Esophagus muscularis mucosa (tissue), 4 donors: ENCODE results near the gene MYBPC2. TPM values are rescaled to one million over a fixed set of nuclear protein-coding genes. Genes with fewer than 3 reads are reported as not detected.
A peak's percentile ranks its signal among the peaks of the same experiment; 100 is the strongest.

Experiments used
- DNase-seq: peaks from one replicate; pipeline ENCODE4 v3.0.0-alpha.2; 2017; ENCODE audit errors: extremely low spot score
- H3K27ac ChIP-seq, 4 donors: fragments of 200-600 bp; sonication (generic); replicated peaks in 1 of 4; 1 replicate in 3 of 4; 2 replicates in 1 of 4; pipeline ENCODE4 v1.5.1; 2016 to 2019; ENCODE audit warnings: mild to moderate bottlenecking in 1 of 4
- H3K27me3 ChIP-seq, 4 donors: fragments of 200-600 bp; sonication (generic); one replicate each; pipeline versions ENCODE4 v1.5.1 to v1.6.0; 2016 to 2019
- H3K36me3 ChIP-seq, 4 donors: fragments of 200-600 bp; sonication (generic); one replicate each; pipeline ENCODE4 v1.5.1; 2016 to 2019
- H3K4me1 ChIP-seq, 4 donors: fragments of 200-600 bp; sonication (generic); one replicate each; pipeline ENCODE4 v1.5.1; 2016 to 2019
- H3K4me3 ChIP-seq, 4 donors: fragments of 200-600 bp; sonication (generic); 1 replicate in 2 of 4; 2 replicates in 2 of 4; pipeline ENCODE4 v1.5.1; 2016 to 2019; ENCODE audit warnings: mild to moderate bottlenecking in 4 of 4, moderate library complexity in 1 of 4
- H3K9me3 ChIP-seq, 4 donors: fragments of 200-600 bp; sonication (generic); 1 replicate in 3 of 4; 2 replicates in 1 of 4; pipeline ENCODE4 v1.5.1; 2016 to 2019
- EP300 ChIP-seq: sonication (generic); formaldehyde crosslinking; IDR thresholded peaks from one replicate; pipeline ENCODE4 v1.6.1; 2017; ENCODE audit warnings: antibody characterized with exemption
- POLR2A ChIP-seq: fragments of 450-650 bp; IDR thresholded peaks from one replicate; pipeline ENCODE4 v1.6.1; 2017; ENCODE audit warnings: antibody characterized with exemption, moderate library complexity, mild to moderate bottlenecking, low read depth
- POLR2AphosphoS5 ChIP-seq, 2 donors: sonication (generic); formaldehyde crosslinking; IDR thresholded peaks; one replicate each; pipeline ENCODE4 v1.6.1; 2017; ENCODE audit warnings: antibody characterized with exemption in 2 of 2
- WGBS: methylation state at CpG from one replicate; pipeline ENCODE4 v1.1.5; 2018; 5-methylcytosine and 5-hydroxymethylcytosine counted together
- intact Hi-C: fragments of 100-400 bp; cut with DNase I; formaldehyde crosslinking; loops from one replicate; pipeline ENCODE4 v1.15.1; 2023
- total RNA-seq, 4 donors: library from RNA; depleted of rRNA; stranded (reverse); fragments of >200 nt; gene quantifications; one replicate each; pipeline versions ENCODE4 v1.1.0 to v1.2.1, GENCODE V29; 2016
- TF ChIP-seq, protein P1 (sequence below), 3 experiments: fragments of 200-600 bp in 2 of 3; fragments of 450-650 bp in 1 of 3; sonication (generic) in 2 of 3; IDR thresholded peaks; one replicate each; pipeline ENCODE4 v1.5.1; 2017 to 2019; ENCODE audit warnings: antibody characterized with exemption in 3 of 3, mild to moderate bottlenecking in 2 of 3, moderate library complexity in 1 of 3

Gene MYBPC2
- total RNA-seq, 4 donors from 2014 or later: not detected

DNA sequence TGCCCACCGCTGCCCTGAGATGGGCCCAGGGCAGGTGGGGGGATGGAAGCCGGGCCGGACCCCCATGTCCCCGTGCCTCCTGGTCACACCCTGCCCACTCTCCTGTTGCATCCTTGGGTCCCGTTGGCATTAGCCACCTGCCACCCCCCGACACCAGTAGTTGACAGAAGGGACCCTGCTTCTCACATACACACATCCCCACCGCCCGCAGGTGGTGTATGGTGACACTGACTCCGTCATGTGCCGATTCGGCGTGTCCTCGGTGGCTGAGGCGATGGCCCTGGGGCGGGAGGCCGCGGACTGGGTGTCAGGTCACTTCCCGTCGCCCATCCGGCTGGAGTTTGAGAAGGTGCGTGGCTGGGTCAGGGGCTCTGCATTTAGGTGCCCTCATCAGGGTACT lies 19.2 kb upstream of the MYBPC2 start:
- DNase-seq: no peak
- peaks cover 0 to 40% (median 23%) of the 10 kb centered on the region in 4 donors for H3K36me3 ChIP-seq
- intact Hi-C loops: loop anchor here (5.0 kb wide), 1 partner anchor 46 kb away; the partner anchor contains the start of gene NAPSA
- no peaks in the 10 kb centered on the region for H3K9me3 ChIP-seq
- 95% methylated on average over 7 of the region's 21 CpGs for WGBS
- H3K4me3 ChIP-seq: no peak overlapping the region
- peaks cover under 1 to 14% (median 7%) of the 10 kb centered on the region in 4 donors for H3K4me1 ChIP-seq
- TF ChIP-seq POLR2AphosphoS5 (IDR thresholded peaks at IDR 0.05): no peak
- TF ChIP-seq EP300: no peak
- no peak for TF ChIP-seq POLR2A
- peaks cover 0 to 24% (median 12%) of the 10 kb centered on the region in 4 donors for H3K27me3 ChIP-seq
- H3K27ac ChIP-seq: no peak overlapping the region

DNA sequence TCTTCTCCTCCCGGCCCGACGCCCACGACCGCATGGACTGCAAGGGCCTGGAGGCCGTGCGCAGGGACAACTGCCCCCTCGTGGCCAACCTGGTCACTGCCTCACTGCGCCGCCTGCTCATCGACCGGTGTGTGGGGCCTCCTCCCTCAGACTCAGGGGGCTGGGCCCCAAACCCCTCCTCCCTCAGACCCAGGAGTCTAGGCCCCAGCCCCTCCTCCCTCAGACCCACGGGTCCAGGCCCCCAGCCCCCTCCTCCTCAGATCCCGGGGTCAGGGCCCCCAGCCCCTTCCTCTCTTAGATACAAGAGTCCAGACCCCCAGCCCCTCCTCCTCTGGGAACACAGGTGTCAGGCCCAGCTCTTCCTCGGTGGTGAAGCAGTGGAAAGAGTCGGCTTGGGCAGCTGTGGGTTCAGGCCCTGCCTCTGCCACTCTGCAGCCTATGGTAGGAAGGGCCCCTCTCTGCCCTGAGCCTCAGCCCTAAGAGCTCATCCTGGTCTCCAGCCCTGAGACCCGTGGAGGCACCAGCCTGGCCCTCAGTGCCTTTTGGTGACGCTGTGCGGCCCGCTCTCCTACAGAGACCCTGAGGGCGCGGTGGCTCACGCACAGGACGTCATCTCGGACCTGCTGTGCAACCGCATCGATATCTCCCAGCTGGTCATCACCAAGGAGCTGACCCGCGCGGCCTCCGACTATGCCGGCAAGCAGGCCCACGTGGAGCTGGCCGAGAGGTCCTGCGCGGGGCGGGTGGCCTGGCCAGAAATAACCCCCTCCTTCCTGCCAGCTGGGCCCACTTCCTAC lies 17.6 kb upstream of the MYBPC2 start:
- Histone ChIP-seq H3K9me3 (no peaks in the 10 kb centered on the region), H3K27me3 (peaks cover 0 to 40% (median 27%) of the 10 kb centered on the region in 4 donors), H3K27ac (no peak overlapping the region), H3K4me1 (peaks cover 4 to 22% (median 13%) of the 10 kb centered on the region in 4 donors), H3K36me3 (peaks cover 0 to 25% (median 8%) of the 10 kb centered on the region in 4 donors), H3K4me3 (no peak overlapping the region)
- no peak for TF ChIP-seq POLR2A
- no peak for TF ChIP-seq EP300
- TF ChIP-seq, protein P1, sequence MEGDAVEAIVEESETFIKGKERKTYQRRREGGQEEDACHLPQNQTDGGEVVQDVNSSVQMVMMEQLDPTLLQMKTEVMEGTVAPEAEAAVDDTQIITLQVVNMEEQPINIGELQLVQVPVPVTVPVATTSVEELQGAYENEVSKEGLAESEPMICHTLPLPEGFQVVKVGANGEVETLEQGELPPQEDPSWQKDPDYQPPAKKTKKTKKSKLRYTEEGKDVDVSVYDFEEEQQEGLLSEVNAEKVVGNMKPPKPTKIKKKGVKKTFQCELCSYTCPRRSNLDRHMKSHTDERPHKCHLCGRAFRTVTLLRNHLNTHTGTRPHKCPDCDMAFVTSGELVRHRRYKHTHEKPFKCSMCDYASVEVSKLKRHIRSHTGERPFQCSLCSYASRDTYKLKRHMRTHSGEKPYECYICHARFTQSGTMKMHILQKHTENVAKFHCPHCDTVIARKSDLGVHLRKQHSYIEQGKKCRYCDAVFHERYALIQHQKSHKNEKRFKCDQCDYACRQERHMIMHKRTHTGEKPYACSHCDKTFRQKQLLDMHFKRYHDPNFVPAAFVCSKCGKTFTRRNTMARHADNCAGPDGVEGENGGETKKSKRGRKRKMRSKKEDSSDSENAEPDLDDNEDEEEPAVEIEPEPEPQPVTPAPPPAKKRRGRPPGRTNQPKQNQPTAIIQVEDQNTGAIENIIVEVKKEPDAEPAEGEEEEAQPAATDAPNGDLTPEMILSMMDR (IDR thresholded peaks at IDR 0.05): peak; percentile 78 to 97 (median 83)
- peak in 1 of 2 donors; percentile 24 for TF ChIP-seq POLR2AphosphoS5 (IDR thresholded peaks at IDR 0.05)
- intact Hi-C loops: loop anchor here (5.0 kb wide), 1 partner anchor 48 kb away; the partner anchor contains the start of gene NAPSA
- 14% methylated on average over 14 of the region's 37 CpGs for WGBS
- no peak for DNase-seq

GRCh38 chr19:50415661-50416033 lies 17.0 kb upstream of the MYBPC2 start:
- 55% methylated on average over 7 of the region's 22 CpGs for WGBS
- peaks cover 0 to 20% (median 5%) of the 10 kb centered on the region in 4 donors for H3K36me3 ChIP-seq
- TF ChIP-seq EP300 (no peak), POLR2A (no peak), POLR2AphosphoS5 (IDR thresholded peaks at IDR 0.05) (no peak)
- TF ChIP-seq, protein P1 (IDR thresholded peaks at IDR 0.05): no peak
- intact Hi-C loops: no loop called here
- H3K27ac ChIP-seq: no peak overlapping the region
- H3K9me3 ChIP-seq: no peaks in the 10 kb centered on the region
- H3K4me1 ChIP-seq: peaks cover 4 to 22% (median 13%) of the 10 kb centered on the region in 4 donors
- no peak overlapping the region for H3K4me3 ChIP-seq
- DNase-seq: no peak
- H3K27me3 ChIP-seq: peaks cover 0 to 46% (median 29%) of the 10 kb centered on the region in 4 donors

GRCh38 chr19:50416034-50416977 lies 16.4 kb upstream of the MYBPC2 start:
- intact Hi-C loops: no loop called here

More at GRCh38 chr19:50416034-50416977, 16.4 kb upstream of the MYBPC2 start:
- H3K9me3 ChIP-seq: no peaks in the 10 kb centered on the region
- H3K36me3 ChIP-seq: peaks cover 0 to 13% (median 5%) of the 10 kb centered on the region in 4 donors
- H3K4me1 ChIP-seq: peaks cover 4 to 22% (median 13%) of the 10 kb centered on the region in 4 donors
- H3K27ac ChIP-seq: no peak overlapping the region
- TF ChIP-seq POLR2A (no peak), EP300 (no peak), POLR2AphosphoS5 (IDR thresholded peaks at IDR 0.05) (no peak)
- TF ChIP-seq, protein P1 (IDR thresholded peaks at IDR 0.05): no peak
- no peak overlapping the region for H3K4me3 ChIP-seq
- DNase-seq: no peak
- 89% methylated on average over 19 of the region's 35 CpGs for whole genome bisulfite sequencing
- H3K27me3 ChIP-seq: peaks cover 0 to 52% (median 32%) of the 10 kb centered on the region in 4 donors
